Hair follicular keratinocyte (primary cell): ENCODE data around the gene GNAO1. TPM values are rescaled to one million over a fixed set of nuclear protein-coding genes. Genes with fewer than 3 reads are reported as not detected.

Source experiments
- total RNA-seq: library from RNA; depleted of rRNA; stranded (reverse); fragments of >200 nt; gene quantifications from 2 replicates; pipeline ENCODE4 v1.2.3, GENCODE V29; 2015

Gene GNAO1
- under 0.01 TPM in 1 of 2 replicates, not detected in the other for total RNA-seq

GRCh38 chr16:56191156-56191815 lies at the start of gene GNAO1:
TSS of gene GNAO1 (plus strand) at chr16:56191489. CDS start at chr16:56192236, 747 bp downstream.

Other genes with a start within 250 kb of the GNAO1 start
- 85.7 and 97.8 TPM in 2 replicates for gene AMFR, start 234.1 kb downstream of the GNAO1 start, total RNA-seq